GM18499 (cell line): Measurements from ENCODE around the gene SNRPA.
A peak's percentile ranks its signal among the peaks of the same experiment; 100 is the strongest.

ENCODE experiments used
- ATAC-seq: cut with Tn5 transposase; IDR thresholded peaks from one replicate; pipeline ENCODE4 v1.9.1; 2021; ENCODE audit warnings: moderate number of reproducible peaks; ENCODE audit not compliant: insufficient read depth, unreplicated experiment

The SNRPA gene

GRCh38 chr19:40798683-40799557 is 47.9 kb downstream of the SNRPA start, which contains the start of gene EGLN2:
Gene EGLN2 (plus strand): TSS chr19:40799191. CDS start chr19:40800573, 1,382 bp downstream.
- peak; percentile 58 for ATAC-seq

DNA sequence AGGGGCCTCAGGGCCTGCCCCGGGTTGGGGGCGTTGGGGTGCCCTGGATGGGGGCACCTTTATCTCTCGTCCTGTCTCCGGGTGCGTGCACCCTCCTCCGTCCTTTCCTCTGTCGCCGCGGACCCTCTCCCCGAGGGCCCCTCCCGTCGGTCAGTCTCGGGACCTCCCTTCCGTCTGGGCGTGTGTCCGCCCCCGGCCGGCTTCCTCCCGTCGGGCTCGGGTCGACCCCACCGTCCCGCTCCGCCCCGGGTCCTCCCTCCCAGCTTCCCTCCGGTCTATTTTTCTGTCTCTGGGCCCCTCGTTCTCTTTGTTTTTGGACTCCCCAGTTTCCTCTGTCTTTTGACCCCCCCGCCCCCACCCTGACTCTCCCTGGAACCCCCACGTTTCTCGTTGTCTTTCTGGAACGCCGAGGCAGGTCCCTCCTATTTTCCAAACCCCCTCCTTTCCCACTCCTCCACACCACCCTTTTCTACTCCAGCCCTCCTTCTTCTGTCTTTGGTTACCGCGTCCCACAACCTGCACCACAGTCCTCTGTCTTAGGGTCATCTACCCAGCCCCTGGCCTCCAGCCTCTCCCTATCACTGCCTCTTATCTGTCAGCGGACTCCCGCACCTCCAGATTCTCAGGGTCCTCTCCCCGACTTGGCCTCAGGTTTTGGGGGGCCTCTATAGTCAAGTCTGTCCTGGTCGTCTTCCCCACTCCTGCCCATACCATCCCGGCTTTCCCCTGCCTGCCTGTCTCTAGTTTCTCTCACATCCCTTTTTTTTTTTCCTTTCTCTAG is 48.7 kb downstream of the SNRPA start:
- ATAC-seq = no peak

DNA sequence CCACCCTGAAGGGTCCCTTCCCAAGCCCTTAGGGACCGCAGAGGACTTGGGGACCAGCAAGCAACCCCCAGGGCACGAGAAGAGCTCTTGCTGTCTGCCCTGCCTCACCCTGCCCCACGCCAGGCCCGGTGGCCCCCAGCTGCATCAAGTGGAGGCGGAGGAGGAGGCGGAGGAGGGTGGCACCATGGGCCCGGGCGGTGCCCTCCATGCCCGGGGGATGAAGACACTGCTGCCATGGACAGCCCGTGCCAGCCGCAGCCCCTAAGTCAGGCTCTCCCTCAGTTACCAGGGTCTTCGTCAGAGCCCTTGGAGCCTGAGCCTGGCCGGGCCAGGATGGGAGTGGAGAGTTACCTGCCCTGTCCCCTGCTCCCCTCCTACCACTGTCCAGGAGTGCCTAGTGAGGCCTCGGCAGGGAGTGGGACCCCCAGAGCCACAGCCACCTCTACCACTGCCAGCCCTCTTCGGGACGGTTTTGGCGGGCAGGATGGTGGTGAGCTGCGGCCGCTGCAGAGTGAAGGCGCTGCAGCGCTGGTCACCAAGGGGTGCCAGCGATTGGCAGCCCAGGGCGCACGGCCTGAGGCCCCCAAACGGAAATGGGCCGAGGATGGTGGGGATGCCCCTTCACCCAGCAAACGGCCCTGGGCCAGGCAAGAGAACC is 49.5 kb downstream of the SNRPA start:
- ATAC-seq = no peak

GRCh38 chr19:40800997-40801377 is 50.0 kb downstream of the SNRPA start:
- ATAC-seq = no peak

GRCh38 chr19:40801426-40802299 is 50.7 kb downstream of the SNRPA start:
- no peak for ATAC-seq

DNA sequence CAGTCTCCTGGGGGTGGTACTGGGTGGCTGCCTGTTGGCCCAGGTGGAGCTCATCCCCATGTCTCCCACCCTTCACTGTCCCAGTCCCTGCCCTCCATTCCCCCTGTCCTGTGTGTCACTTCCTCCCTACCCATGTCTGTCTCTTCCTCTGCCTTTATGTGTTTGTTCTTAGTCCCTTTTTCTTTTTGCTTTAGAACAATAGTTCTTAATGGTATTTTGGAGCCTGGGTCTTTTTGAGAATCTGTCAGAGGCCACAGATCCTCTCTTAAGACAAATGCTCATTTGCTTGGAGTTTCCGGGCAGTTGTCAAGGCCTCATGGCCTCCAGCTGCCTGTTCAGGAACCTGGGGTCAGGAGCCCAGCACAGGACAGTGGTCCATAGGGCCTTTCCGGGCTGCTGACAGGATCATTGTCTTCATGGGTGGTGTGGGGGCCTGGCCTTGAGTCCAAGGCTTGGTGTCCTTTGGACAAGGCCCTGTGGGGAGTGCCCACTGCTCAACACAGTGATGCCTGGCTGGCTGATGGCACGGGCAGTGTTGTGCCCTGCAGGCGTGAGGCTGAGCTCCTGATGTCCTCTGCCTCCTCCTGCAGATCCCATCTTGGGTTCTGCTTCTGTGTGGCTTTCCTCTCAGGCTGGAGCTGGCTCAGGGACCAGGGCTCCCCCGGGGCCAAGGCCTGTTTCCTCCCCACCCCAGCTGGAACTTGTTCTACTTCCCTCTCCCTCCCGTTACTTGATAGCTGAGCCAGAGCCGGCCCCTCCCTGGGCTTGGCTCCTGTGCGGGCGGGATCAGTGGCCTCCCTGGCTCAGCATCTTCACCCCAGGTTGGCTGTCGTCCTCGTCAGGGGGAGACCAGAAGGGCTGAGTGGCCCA is 51.5 kb downstream of the SNRPA start:
- no peak for ATAC-seq

- no peak for ATAC-seq
These were observed 52.3 kb downstream of the SNRPA start for GRCh38 chr19:40803170-40803856.

DNA sequence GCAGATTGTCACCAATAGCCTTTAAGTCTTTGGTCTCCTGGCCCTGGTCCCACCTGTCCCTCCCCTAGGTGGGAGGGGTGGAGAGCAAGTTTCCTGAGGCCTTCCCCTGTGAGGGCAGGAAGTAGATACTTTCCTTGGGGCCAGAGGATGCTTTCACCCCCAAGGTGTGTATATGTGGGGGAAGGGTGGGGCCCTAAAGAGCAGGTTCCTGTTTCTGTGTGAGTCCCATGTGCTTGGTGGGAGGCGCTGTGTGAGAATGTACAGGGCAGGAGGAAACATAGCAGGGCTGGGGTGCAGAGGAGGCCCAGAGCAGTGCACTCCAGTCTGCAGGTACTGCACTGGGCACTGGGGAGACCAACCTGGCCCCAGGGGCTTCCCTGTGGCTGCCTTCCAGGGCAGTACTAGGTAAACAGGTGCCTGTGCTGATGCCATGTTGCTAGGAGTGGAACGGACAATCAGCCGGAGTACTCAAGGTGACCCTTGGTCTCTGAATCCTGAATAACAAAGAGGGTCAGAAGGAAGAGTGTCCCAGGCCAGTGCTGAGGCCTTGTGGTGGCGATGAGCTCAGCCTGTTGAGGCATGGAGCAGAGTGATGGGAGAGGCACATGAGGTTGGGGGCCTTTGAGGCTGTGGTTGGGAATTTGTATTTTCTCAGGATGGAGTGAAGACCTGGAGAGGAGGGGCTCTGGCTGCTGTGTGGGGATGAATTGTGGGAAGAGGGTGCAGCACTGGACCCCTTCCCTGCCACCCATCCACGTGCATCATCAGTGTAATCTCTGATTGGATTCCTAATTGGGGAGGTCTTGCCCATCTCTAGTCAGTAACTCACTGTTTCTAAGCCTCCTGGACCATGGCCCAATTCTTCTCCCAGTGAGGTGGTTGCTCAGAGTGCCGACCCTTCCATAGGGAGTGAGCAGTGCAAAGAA is 53.1 kb downstream of the SNRPA start:
- no peak for ATAC-seq

DNA sequence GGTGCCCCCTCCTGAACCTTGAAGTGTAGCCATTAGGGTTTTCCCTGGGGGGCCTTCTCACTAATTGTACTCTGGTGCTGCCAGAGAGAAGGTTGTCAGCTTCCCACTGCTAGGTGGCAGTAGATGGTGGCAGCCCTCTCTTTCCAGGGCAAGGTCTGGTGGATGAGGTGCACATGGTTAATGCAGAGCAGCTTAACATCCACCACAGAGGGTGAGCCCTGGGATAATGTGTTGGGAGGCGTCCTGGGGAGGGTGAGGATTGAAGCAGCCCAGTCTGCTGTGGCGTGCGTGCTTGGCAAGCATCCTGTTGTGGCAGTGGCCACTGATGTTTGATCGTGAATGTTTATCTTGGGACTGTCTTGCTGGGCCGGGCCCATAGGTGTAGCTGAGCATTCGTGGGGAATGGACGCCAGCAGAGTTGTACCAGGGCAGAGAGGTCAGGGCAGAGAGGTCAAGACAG is 53.8 kb downstream of the SNRPA start:
- ATAC-seq = no peak

DNA sequence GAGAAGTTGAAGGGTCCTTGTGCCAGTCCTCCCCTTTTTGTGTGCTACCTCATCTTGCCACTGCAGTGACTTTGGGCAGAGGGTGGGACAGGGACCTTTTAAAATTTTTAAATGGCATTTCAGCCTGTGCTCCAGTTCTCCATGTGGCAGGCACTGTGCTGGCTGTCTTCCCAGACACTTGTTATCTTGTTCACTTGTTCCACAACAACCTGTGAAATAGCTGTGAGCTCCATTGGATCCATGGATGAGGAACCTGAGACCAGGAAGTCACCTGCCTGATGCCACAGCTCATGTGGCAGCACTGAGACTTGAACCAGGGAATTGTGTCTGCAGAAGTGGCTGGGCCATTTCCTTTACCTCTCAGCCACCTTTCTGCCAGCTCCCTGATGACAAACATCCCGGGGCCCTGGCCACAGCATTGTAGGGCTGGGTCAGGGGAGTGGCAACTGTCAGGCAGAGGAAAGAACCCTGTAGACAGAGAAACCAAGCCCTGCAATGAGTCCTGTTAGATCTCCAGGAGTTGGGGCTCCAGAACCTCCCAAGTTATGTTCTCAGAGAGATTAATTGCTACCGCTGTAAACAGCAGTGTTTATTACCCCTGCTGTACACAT is 54.4 kb downstream of the SNRPA start:
- no peak for ATAC-seq

GRCh38 chr19:40806423-40807146 is 55.6 kb downstream of the SNRPA start:
- ATAC-seq = no peak

DNA sequence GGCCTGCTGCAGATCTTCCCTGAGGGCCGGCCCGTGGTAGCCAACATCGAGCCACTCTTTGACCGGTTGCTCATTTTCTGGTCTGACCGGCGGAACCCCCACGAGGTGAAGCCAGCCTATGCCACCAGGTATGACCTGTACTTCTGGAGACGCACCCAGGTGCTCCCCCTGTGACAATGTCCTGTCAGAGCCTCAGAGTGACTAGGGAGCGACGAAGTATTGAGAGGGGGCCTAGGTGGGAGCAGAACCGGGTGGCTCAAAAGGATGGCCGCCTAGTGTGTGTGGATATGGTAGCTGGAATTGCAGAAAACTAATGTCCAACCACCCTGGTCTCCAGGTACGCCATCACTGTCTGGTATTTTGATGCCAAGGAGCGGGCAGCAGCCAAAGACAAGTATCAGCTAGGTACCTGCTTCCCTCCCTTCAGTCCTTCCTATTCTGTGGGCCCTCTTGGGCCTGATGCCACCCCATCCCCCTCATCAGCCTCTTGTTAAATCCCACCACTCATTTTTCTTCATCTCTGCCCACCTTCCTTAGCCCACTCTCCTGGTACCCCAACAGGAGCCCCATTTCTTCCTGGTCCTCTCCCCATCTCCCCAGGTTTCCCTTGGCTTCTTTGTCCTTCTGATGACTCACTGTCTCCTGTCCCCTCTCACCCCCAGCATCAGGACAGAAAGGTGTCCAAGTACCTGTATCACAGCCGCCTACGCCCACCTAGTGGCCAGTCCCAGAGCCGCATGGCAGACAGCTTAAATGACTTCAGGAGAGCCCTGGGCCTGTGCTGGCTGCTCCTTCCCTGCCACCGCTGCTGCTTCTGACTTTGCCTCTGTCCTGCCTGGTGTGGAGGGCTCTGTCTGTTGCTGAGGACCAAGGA is 56.4 kb downstream of the SNRPA start:
- ATAC-seq = no peak

- ATAC-seq = no peak
These were observed 57.0 kb downstream of the SNRPA start for GRCh38 chr19:40808021-40808325.

- ATAC-seq = no peak
These were observed 57.5 kb downstream of the SNRPA start for GRCh38 chr19:40808497-40808896.

- ATAC-seq = no peak
These were observed 58.5 kb downstream of the SNRPA start for GRCh38 chr19:40809358-40810086.
